ENCODE data around the gene KLHL30.

GRCh38 chr2:238125127-238125885, 13.2 kb upstream of the KLHL30 start:
- TF ChIP-seq CTCF (IDR thresholded peaks at IDR 0.05) (no peak), POLR2A (IDR thresholded peaks at IDR 0.05) (no peak)
